IMR-90 (cell line): Measurements from ENCODE around the gene NHEJ1. TPM values are rescaled to one million over a fixed set of nuclear protein-coding genes. Genes with fewer than 3 reads are reported as not detected.

Experiments used
- ATAC-seq: fragments of 200-7000 bp; cut with Tn5 transposase; 2 replicates; pipeline ENCODE4 v1.9.1; 2020; ENCODE audit warnings: low read depth, mild to moderate bottlenecking, moderate library complexity
- BruUV-seq: library from RNA; stranded (reverse); fragments of 400-500 nt; replicated peaks from 2 replicates; lab custom pipeline; 2021; lab: Mats Ljungman, UMichigan
- CTCF ChIA-PET: fragments of 300-600 bp; formaldehyde crosslinking; extraction: SDS; loops from one replicate; lab custom pipeline; 2021; ENCODE audit warnings: antibody characterized with exemption; lab: Yijun Ruan, JAX
- POLR2A ChIA-PET: fragments of 300-600 bp; sonication (Branson Sonifier 250); formaldehyde crosslinking; loops from one replicate; lab custom pipeline; 2022; ENCODE audit warnings: antibody characterized with exemption; ENCODE audit not compliant: unreplicated experiment; lab: Charles Lee
- DNase-seq: peaks from one replicate; pipeline ENCODE4 v3.0.0; 2013
- H2AFZ ChIP-seq: replicated peaks from 2 replicates; pipeline ENCODE3; 2013; ENCODE audit warnings: low read length, mild to moderate bottlenecking; ENCODE audit not compliant: poor library complexity
- H2AK5ac ChIP-seq: 2 replicates; pipeline ENCODE4 v1.6.1; 2013; ENCODE audit warnings: low read depth, low read length, inconsistent platforms
- H2AK9ac ChIP-seq: replicated peaks from 2 replicates; pipeline ENCODE3; 2013; ENCODE audit warnings: mild to moderate bottlenecking, low read depth, low read length, moderate library complexity; ENCODE audit not compliant: poor library complexity
- H2BK120ac ChIP-seq: 2 replicates; pipeline ENCODE4 v1.6.1; 2013; ENCODE audit warnings: low read depth, low read length, inconsistent platforms
- H2BK15ac ChIP-seq: 3 replicates; pipeline ENCODE4 v1.6.1; 2013; ENCODE audit warnings: low read depth, low read length, inconsistent platforms
- H2BK20ac ChIP-seq: 2 replicates; pipeline ENCODE4 v1.6.1; 2013; ENCODE audit warnings: low read depth, mild to moderate bottlenecking, inconsistent platforms, low read length, moderate library complexity
- H2BK5ac ChIP-seq: 2 replicates; pipeline ENCODE4 v1.6.1; 2013; ENCODE audit warnings: mild to moderate bottlenecking, low read depth, low read length, inconsistent platforms; ENCODE audit not compliant: poor library complexity, severe bottlenecking
- H3K14ac ChIP-seq: replicated peaks from 2 replicates; pipeline ENCODE4 v1.6.1; 2013; ENCODE audit warnings: low read depth, low read length, inconsistent platforms
- H3K18ac ChIP-seq: 2 replicates; pipeline ENCODE4 v1.6.1; 2013; ENCODE audit warnings: low read depth, low read length, control low read depth
- H3K23ac ChIP-seq: 2 replicates; pipeline ENCODE4 v1.6.1; 2013; ENCODE audit warnings: low read depth, low read length, inconsistent platforms
- H3K27ac ChIP-seq: 2 replicates; pipeline ENCODE4 v1.5.1; 2013; ENCODE audit warnings: mild to moderate bottlenecking, control low read depth, low read length; ENCODE audit not compliant: insufficient read depth
- H3K27me3 ChIP-seq: 2 replicates; pipeline ENCODE4 v1.6.1; 2013; ENCODE audit warnings: low read length; ENCODE audit not compliant: control insufficient read depth, insufficient read depth
- H3K36me3 ChIP-seq: 2 replicates; pipeline ENCODE4 v1.6.1; 2013; ENCODE audit warnings: low read length, mixed read lengths; ENCODE audit not compliant: control insufficient read depth, insufficient read depth
- H3K4ac ChIP-seq: 2 replicates; pipeline ENCODE4 v1.6.1; 2013; ENCODE audit warnings: low read depth, low read length, inconsistent platforms
- H3K4me1 ChIP-seq: 2 replicates; pipeline ENCODE4 v1.6.1; 2013; ENCODE audit warnings: low read length, mixed read lengths; ENCODE audit not compliant: control insufficient read depth, insufficient read depth
- H3K4me2 ChIP-seq: 2 replicates; pipeline ENCODE4 v1.6.1; 2013; ENCODE audit warnings: low read depth, mild to moderate bottlenecking, control low read depth, low read length, moderate library complexity
- H3K4me3 ChIP-seq: 2 replicates; pipeline ENCODE4 v1.5.1; 2013; ENCODE audit warnings: low read depth, mild to moderate bottlenecking, control low read depth, low read length, moderate library complexity; ENCODE audit not compliant: insufficient read depth
- H3K56ac ChIP-seq: 2 replicates; pipeline ENCODE4 v1.6.1; 2013; ENCODE audit warnings: low read length, inconsistent platforms; ENCODE audit not compliant: insufficient read depth; ENCODE audit errors: extremely low read depth
- H3K79me1 ChIP-seq, 2 experiments: 2 replicates each; pipeline ENCODE4 v1.6.1; 2013; ENCODE audit warnings: low read length in 2 of 2, inconsistent platforms in 1 of 2, low read depth in 1 of 2
- H3K9ac ChIP-seq: 2 replicates; pipeline ENCODE4 v1.6.1; 2013; ENCODE audit warnings: low read depth, low read length, control low read depth
- H3K9me1 ChIP-seq: 2 replicates; pipeline ENCODE4 v1.6.1; 2013; ENCODE audit warnings: low read length, inconsistent platforms; ENCODE audit not compliant: insufficient read depth
- H3K9me3 ChIP-seq: 2 replicates; pipeline ENCODE4 v1.6.1; 2013; ENCODE audit warnings: low read length; ENCODE audit not compliant: control insufficient read depth, insufficient read depth
- H4K20me1 ChIP-seq: 2 replicates; pipeline ENCODE4 v1.6.1; 2013; ENCODE audit warnings: low read length, inconsistent platforms; ENCODE audit not compliant: insufficient read depth
- H4K5ac ChIP-seq: 2 replicates; pipeline ENCODE4 v1.6.1; 2013; ENCODE audit warnings: mild to moderate bottlenecking, low read depth, low read length, control low read depth
- H4K8ac ChIP-seq, 2 experiments: 2 replicates each; pipeline ENCODE4 v1.6.1; 2013; ENCODE audit warnings: low read depth in 2 of 2, low read length in 2 of 2, control low read depth in 1 of 2, inconsistent platforms in 1 of 2
- H4K91ac ChIP-seq: 2 replicates; pipeline ENCODE4 v1.6.1; 2013; ENCODE audit warnings: low read depth, low read length, inconsistent platforms; ENCODE audit not compliant: insufficient read depth
- CHD1 ChIP-seq: IDR thresholded peaks from 2 replicates; pipeline ENCODE4 v1.6.1; 2012; ENCODE audit warnings: low read depth, low read length, improper control_type of control experiment
- CTCF ChIP-seq: conservative IDR thresholded peaks from 2 replicates; pipeline ENCODE4 v1.5.1; 2012; ENCODE audit warnings: mild to moderate bottlenecking, low read depth, low read length, improper control_type of control experiment
- ELK1 ChIP-seq: fragments of 150-350 bp; IDR thresholded peaks from 2 replicates; pipeline ENCODE4 v1.6.1; 2016; ENCODE audit warnings: low read depth, mild to moderate bottlenecking, low read length, moderate library complexity, borderline replicate concordance
- FOS ChIP-seq: fragments of 150-350 bp; IDR thresholded peaks from 2 replicates; pipeline ENCODE4 v1.6.1; 2016; ENCODE audit warnings: low read depth, low read length
- MAFK ChIP-seq: IDR thresholded peaks from 2 replicates; pipeline ENCODE4 v1.6.1; 2012; ENCODE audit warnings: low read depth, low read length, improper control_type of control experiment
- MAZ ChIP-seq: IDR thresholded peaks from 2 replicates; pipeline ENCODE4 v1.6.1; 2012; ENCODE audit warnings: low read depth, mild to moderate bottlenecking, low read length, improper control_type of control experiment, moderate library complexity, borderline replicate concordance
- POLR2A ChIP-seq: IDR thresholded peaks from 2 replicates; pipeline ENCODE4 v1.6.1; 2012; ENCODE audit warnings: mild to moderate bottlenecking, low read depth, low read length
- RAD21 ChIP-seq: IDR thresholded peaks from 2 replicates; pipeline ENCODE4 v1.6.1; 2012; ENCODE audit warnings: low read length, improper control_type of control experiment
- RCOR1 ChIP-seq: IDR thresholded peaks from 2 replicates; pipeline ENCODE4 v1.6.1; 2012; ENCODE audit warnings: mild to moderate bottlenecking, low read length, improper control_type of control experiment; ENCODE audit not compliant: insufficient replicate concordance
- RFX5 ChIP-seq: IDR thresholded peaks from 2 replicates; pipeline ENCODE4 v1.8.0; 2012; ENCODE audit warnings: low read depth, mild to moderate bottlenecking, low read length, moderate library complexity
- USF2 ChIP-seq: fragments of 150-350 bp; IDR thresholded peaks from 2 replicates; pipeline ENCODE4 v1.6.1; 2017; ENCODE audit warnings: mild to moderate bottlenecking, antibody characterized with exemption, low read length, low read depth
- dilution Hi-C: fragments of 300-500 bp; cut with HindIII; formaldehyde crosslinking; loops from one replicate; pipeline ENCODE4 v1.14.3; 2018; ENCODE audit warnings: low sequenced_read_pairs; ENCODE audit not compliant: unreplicated experiment
- in situ Hi-C: fragments of 300-500 bp; cut with MboI; formaldehyde crosslinking; loops from 3 replicates; pipeline ENCODE4 v1.14.3; 2019; ENCODE audit warnings: low sequenced_read_pairs, inconsistent platforms, mixed read lengths
- intact Hi-C: fragments of 100-400 bp; cut with micrococcal nuclease; formaldehyde crosslinking; loops from 2 replicates; pipeline ENCODE4 v1.10.0; 2022
- polyA plus RNA-seq, 3 experiments: library from polyadenylated mRNA; depleted of rRNA; stranded (reverse); fragments of >200 nt; gene quantifications; 2 replicates each; pipeline ENCODE4 v1.2.3, GENCODE V29; 2012; ENCODE audit warnings: low replicate concordance in 1 of 3
- total RNA-seq: library from RNA; depleted of rRNA; stranded (reverse); fragments of >200 nt; gene quantifications from 2 replicates; pipeline ENCODE4 v1.2.3, GENCODE V29; 2012

NHEJ1 gene
- total and polyA plus RNA-seq, 2 of the 4 experiments (the other 2 are of a cell fraction): 12.5 to 23.1 TPM

- BruUV-seq: no TSS peak
These were observed 40.5 kb downstream of the NHEJ1 start for GRCh38 chr2:219120082-219120481.

More at GRCh38 chr2:219120082-219120481, 40.5 kb downstream of the NHEJ1 start:
- no peak overlapping the region for H2BK15ac ChIP-seq
- H2AK5ac ChIP-seq: no peak overlapping the region
- H4K20me1 ChIP-seq: peaks cover 3% of the 10 kb centered on the region; the same call in 1 of the 2 replicates
- no peak overlapping the region for H4K5ac ChIP-seq
- H3K27me3 ChIP-seq: no peaks in the 10 kb centered on the region
- ChIA-PET POLR2A (no interaction called here), CTCF (interaction anchor here (0.5 to 2.7 kb wide), 24 partner anchors 12 to 140 kb away, joined by 3 to 15 read pairs (median 3); no protein-coding TSS in a partner anchor)
- no peak overlapping the region for H4K8ac ChIP-seq
- in situ Hi-C loops: no loop called here
- H3K9me3 ChIP-seq: no peaks in the 10 kb centered on the region
- H3K18ac ChIP-seq: no peak overlapping the region
- H3K4me3 ChIP-seq: no peak overlapping the region
- intact Hi-C loops: no loop called here
- H3K56ac ChIP-seq: no peak overlapping the region
- no peak for TF ChIP-seq RFX5
- no peak for TF ChIP-seq CHD1
- TF ChIP-seq FOS: no peak
- no peak for TF ChIP-seq USF2
- TF ChIP-seq MAFK: no peak
- no peak for TF ChIP-seq CTCF
- no peak for TF ChIP-seq ELK1
- no peak for TF ChIP-seq MAZ
- TF ChIP-seq RAD21: no peak
- no peak for TF ChIP-seq POLR2A
- no peak for TF ChIP-seq RCOR1
- H2BK20ac ChIP-seq: no peak overlapping the region
- no peak overlapping the region for H4K91ac ChIP-seq
- no peak overlapping the region for H2BK120ac ChIP-seq
- ATAC-seq (no peak), DNase-seq (no peak)
- no peaks in the 10 kb centered on the region; a peak in 1 of 4 replicates for H3K79me1 ChIP-seq
- H3K36me3 ChIP-seq: no peaks in the 10 kb centered on the region
- no peak overlapping the region for H3K23ac ChIP-seq
- no peak overlapping the region for H3K4me2 ChIP-seq
- H3K14ac ChIP-seq: no peak overlapping the region
- H3K4ac ChIP-seq: no peak overlapping the region
- no peak overlapping the region for H3K27ac ChIP-seq
- no peak overlapping the region for H2AK9ac ChIP-seq
- no peak overlapping the region for H3K9ac ChIP-seq
- H3K9me1 ChIP-seq: peaks cover 3% of the 10 kb centered on the region; the same call in 1 of the 2 replicates
- dilution Hi-C loops: no loop called here
- H2AFZ ChIP-seq: no peak overlapping the region
- peaks cover 8% of the 10 kb centered on the region for H3K4me1 ChIP-seq
- no peak overlapping the region for H2BK5ac ChIP-seq
